Adrenal gland (tissue), 12 donors: ENCODE measurements around the gene C1orf167. TPM values are rescaled to one million over a fixed set of nuclear protein-coding genes. Genes with fewer than 3 reads are reported as not detected.

ENCODE experiments used
- DNase-seq, 7 donors: peaks; one replicate each; pipeline ENCODE4 v3.0.0-alpha.2; 2019 to 2020
- H3K27ac ChIP-seq, 5 donors: fragments of 200-600 bp; sonication (generic) in 4 of 5; 1 replicate in 3 of 5; 2 replicates in 2 of 5; pipeline versions ENCODE4 v1.5.1 to v1.8.0; 2016 to 2020; ENCODE audit warnings: mild to moderate bottlenecking in 1 of 5
- H3K27me3 ChIP-seq: fragments of 200-600 bp; 2 replicates; pipeline ENCODE4 v1.8.0; 2021
- H3K36me3 ChIP-seq, 2 donors: fragments of 200-600 bp; replicated peaks in 1 of 2; 1 replicate in 1 of 2; 2 replicates in 1 of 2; pipeline versions ENCODE4 v1.5.1 to v1.8.0; 2018 to 2022
- H3K4me1 ChIP-seq, 2 donors: fragments of 200-600 bp; replicated peaks in 1 of 2; 1 replicate in 1 of 2; 2 replicates in 1 of 2; pipeline versions ENCODE4 v1.5.1 to v1.8.0; 2018 to 2021
- H3K4me3 ChIP-seq, 4 donors: fragments of 200-600 bp; sonication (generic) in 3 of 4; one replicate each; pipeline ENCODE4 v1.5.1; 2016 to 2018
- H3K9me3 ChIP-seq, 3 donors: fragments of 200-600 bp; sonication (generic) in 1 of 3; replicated peaks in 1 of 3; 1 replicate in 2 of 3; 2 replicates in 1 of 3; pipeline versions ENCODE4 v1.5.1 to v1.8.0; 2016 to 2021
- CTCF ChIP-seq, 6 experiments: fragments of 450-650 bp in 4 of 6; fragments of 200-600 bp in 2 of 6; sonication (generic) in 1 of 6; IDR thresholded peaks; 1 replicate in 5 of 6; 2 replicates in 1 of 6; pipeline versions ENCODE4 v1.5.1 to v1.8.0; 2016 to 2021; ENCODE audit warnings: antibody characterized with exemption in 6 of 6, mild to moderate bottlenecking in 2 of 6, moderate library complexity in 1 of 6
- POLR2A ChIP-seq, 2 donors: fragments of 450-650 bp; IDR thresholded peaks; one replicate each; pipeline ENCODE4 v1.6.1; 2017; ENCODE audit warnings: antibody characterized with exemption in 2 of 2, mild to moderate bottlenecking in 2 of 2, moderate library complexity in 1 of 2
- WGBS, 4 donors: extraction: QIAGEN DNeasy Blood & Tissue Kit in 2 of 4; methylation state at CpG; one replicate each; pipeline versions ENCODE4 v1.1.5 to v1.1.7; 2013 to 2017; 5-methylcytosine and 5-hydroxymethylcytosine counted together
- intact Hi-C, 2 donors: fragments of 100-400 bp; cut with DNase I; formaldehyde crosslinking; loops; one replicate each; pipeline versions ENCODE4 v1.14.1 to v1.15.0; 2022 to 2023
- polyA plus RNA-seq, 3 donors: library from polyadenylated mRNA; stranded (reverse); fragments of 200-250 nt in 2 of 3; fragments of 350-450 nt in 1 of 3; fragmentation: Illumina TruSeq in 1 of 3; extraction: RNeasy Lipid Tissue Mini Kit (QIAGEN cat#74804) in 1 of 3; gene quantifications; one replicate each; pipeline ENCODE4 v1.2.3, GENCODE V29; 2013 to 2014
- total RNA-seq, 9 donors: library from RNA; depleted of rRNA in 4 of 9; stranded (reverse); fragments of >200 nt in 4 of 9; fragments of 120-200 nt in 1 of 9; fragmentation: NEBNext Ultra II Directional in 1 of 9; extraction: Animal tissue kit (Norgen Biotek cat#: 25700) in 1 of 9; gene quantifications; one replicate each; pipeline versions ENCODE4 v1.1.0 to v1.2.4, GENCODE V29; 2013 to 2023
- donor health status: healthy with polysubstance abuse.
- donor health status: Bipolar disorder and iron deficiency.
- donor health status: DM: yes; HTN: yes; CAD: no.
- donor health status: DM: no; HTN: no; CAD: no.
- donor health status: DM: no; HTN: no; CAD: no.
- donor health status: DM: yes; HTN: yes; CAD: no.

Gene C1orf167
- total and polyA plus RNA-seq, 12 donors, result 0.32 to 13.2 (median 3.2) TPM; not detected in 2

GRCh38 chr1:11766429-11766776 is 4.4 kb downstream of the C1orf167 start:
- H3K4me1 ChIP-seq, result no peaks in the 10 kb centered on the region
- no peak overlapping the region for H3K27ac ChIP-seq
- WGBS, 4 donors, result 75 to 82% (median 76%) methylated on average over 4 to 14 of the region's 14 CpGs; no CpG with 5 or more reads in 1 of the 4 donors
- no peak overlapping the region for H3K4me3 ChIP-seq
- H3K27me3 ChIP-seq, result peaks cover 6% of the 10 kb centered on the region
- no peak for TF ChIP-seq CTCF (IDR thresholded peaks at IDR 0.05)
- no peak for TF ChIP-seq POLR2A (IDR thresholded peaks at IDR 0.05)
- H3K9me3 ChIP-seq, result no peaks in the 10 kb centered on the region
- no peak for DNase-seq
- H3K36me3 ChIP-seq, result no peaks in the 10 kb centered on the region
- intact Hi-C loops, result no loop called here

- Histone ChIP-seq H3K27me3 (no peaks in the 10 kb centered on the region), H3K4me3 (no peak overlapping the region), H3K36me3 (no peaks in the 10 kb centered on the region), H3K27ac (no peak overlapping the region), H3K4me1 (no peaks in the 10 kb centered on the region), H3K9me3 (no peaks in the 10 kb centered on the region)
- intact Hi-C loops, result no loop called here
- DNase-seq, result no peak
- no peak for TF ChIP-seq CTCF (IDR thresholded peaks at IDR 0.05)
- TF ChIP-seq POLR2A (IDR thresholded peaks at IDR 0.05), result no peak
- WGBS, 4 donors, result 72 to 76% (median 75%) methylated on average over 15 to 16 of the region's 16 CpGs
Measured at GRCh38 chr1:11767922-11768704, 6.1 kb downstream of the C1orf167 start.

- no peak for DNase-seq
- intact Hi-C loops, result no loop called here
- WGBS, 4 donors, result 59 to 72% (median 65%) methylated on average over 2 to 4 of the region's 4 CpGs
- H3K27ac ChIP-seq, result no peak overlapping the region
- H3K9me3 ChIP-seq, result no peaks in the 10 kb centered on the region
- no peak overlapping the region for H3K4me3 ChIP-seq
- H3K4me1 ChIP-seq, result no peaks in the 10 kb centered on the region
- no peaks in the 10 kb centered on the region for H3K27me3 ChIP-seq
- TF ChIP-seq CTCF (IDR thresholded peaks at IDR 0.05) (no peak), POLR2A (IDR thresholded peaks at IDR 0.05) (no peak)
- no peaks in the 10 kb centered on the region for H3K36me3 ChIP-seq
Measured at GRCh38 chr1:11768821-11769220, 6.8 kb downstream of the C1orf167 start.

- WGBS, 4 donors, result 82 to 91% (median 86%) methylated on average over 4 of the region's 4 CpGs
- no peak for DNase-seq
- no peak overlapping the region for H3K4me3 ChIP-seq
Measured at GRCh38 chr1:11769274-11769673, 7.3 kb downstream of the C1orf167 start.

More at GRCh38 chr1:11769274-11769673, 7.3 kb downstream of the C1orf167 start:
- Histone ChIP-seq H3K36me3 (no peaks in the 10 kb centered on the region), H3K9me3 (no peaks in the 10 kb centered on the region), H3K27ac (no peak overlapping the region), H3K27me3 (no peaks in the 10 kb centered on the region), H3K4me1 (no peaks in the 10 kb centered on the region)
- intact Hi-C loops, result no loop called here
- TF ChIP-seq CTCF (IDR thresholded peaks at IDR 0.05) (no peak), POLR2A (IDR thresholded peaks at IDR 0.05) (no peak)
